ENCODE data around the gene SEPTIN10.

Gene SEPTIN10

GRCh38 chr2:109527846-109528705 lies 85.7 kb downstream of the SEPTIN10 start (continued):
- TF ChIP-seq ZNF658 (tag by site-specific recombination; IDR thresholded peaks at IDR 0.05) (no peak), ZNF664 (tag by site-specific recombination; IDR thresholded peaks at IDR 0.05) (no peak)

DNA sequence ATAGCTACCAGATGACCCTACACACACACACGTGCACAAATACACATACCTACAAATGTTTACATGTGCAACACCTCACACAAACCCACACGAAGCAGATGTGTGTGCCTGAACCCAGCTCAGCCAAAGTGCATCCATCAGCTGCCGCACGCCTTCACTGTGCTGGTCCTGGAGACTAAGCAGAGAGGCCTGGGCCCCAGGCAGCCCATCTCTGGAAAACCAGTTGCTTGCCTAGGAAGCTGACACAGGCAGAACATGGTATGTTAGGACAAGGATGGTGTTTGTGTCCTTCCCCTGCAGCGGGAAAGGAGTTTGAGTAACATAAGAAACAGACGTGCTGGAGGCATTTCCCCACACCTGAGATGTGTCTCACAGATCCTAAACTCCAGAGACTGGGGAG lies 86.7 kb downstream of the SEPTIN10 start:
- CTCF ChIA-PET = interaction anchor here (1.1 to 1.4 kb wide), 2 partner anchors 9 to 17 kb away, joined by 3 to 4 read pairs; no protein-coding TSS in a partner anchor
- POLR2A ChIA-PET = no interaction called here
- no peaks in the 10 kb centered on the region for H3K9me3 ChIP-seq (ENCODE audit: control insufficient read depth, insufficient read depth, low read depth, low read length)

More for the DNA sequence above, 86.7 kb downstream of the SEPTIN10 start:
- H3K36me3 ChIP-seq (ENCODE audit: control insufficient read depth in 2 of 2, insufficient read depth in 1 of 2, low read length in 2 of 2) = no peaks in the 10 kb centered on the region
- TF ChIP-seq, protein P1, sequence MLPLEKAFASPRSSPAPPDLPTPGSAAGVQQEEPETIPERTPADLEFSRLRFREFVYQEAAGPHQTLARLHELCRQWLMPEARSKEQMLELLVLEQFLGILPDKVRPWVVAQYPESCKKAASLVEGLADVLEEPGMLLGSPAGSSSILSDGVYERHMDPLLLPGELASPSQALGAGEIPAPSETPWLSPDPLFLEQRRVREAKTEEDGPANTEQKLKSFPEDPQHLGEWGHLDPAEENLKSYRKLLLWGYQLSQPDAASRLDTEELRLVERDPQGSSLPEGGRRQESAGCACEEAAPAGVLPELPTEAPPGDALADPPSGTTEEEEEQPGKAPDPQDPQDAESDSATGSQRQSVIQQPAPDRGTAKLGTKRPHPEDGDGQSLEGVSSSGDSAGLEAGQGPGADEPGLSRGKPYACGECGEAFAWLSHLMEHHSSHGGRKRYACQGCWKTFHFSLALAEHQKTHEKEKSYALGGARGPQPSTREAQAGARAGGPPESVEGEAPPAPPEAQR (tag by site-specific recombination; IDR thresholded peaks at IDR 0.05) = no peak
- TF ChIP-seq ZBTB11 (tag by site-specific recombination; conservative IDR thresholded peaks at IDR 0.05; ENCODE audit: low read depth) (no peak), ZNF596 (tag by site-specific recombination; IDR thresholded peaks at IDR 0.05) (no peak), ZNF292 (tag by site-specific recombination; IDR thresholded peaks at IDR 0.05; ENCODE audit: borderline replicate concordance, low read depth) (no peak), ZNF10 (tag by site-specific recombination; IDR thresholded peaks at IDR 0.05) (no peak), ZNF704 (tag by site-specific recombination; IDR thresholded peaks at IDR 0.05) (no peak), ZNF621 (tag by site-specific recombination; IDR thresholded peaks at IDR 0.05) (no peak), MZF1 (tag by site-specific recombination; IDR thresholded peaks at IDR 0.05; ENCODE audit: borderline replicate concordance) (no peak), ZNF843 (tag by site-specific recombination; IDR thresholded peaks at IDR 0.05) (no peak), PRDM1 (tag by site-specific recombination; IDR thresholded peaks at IDR 0.05) (no peak), ZNF146 (tag by site-specific recombination; IDR thresholded peaks at IDR 0.05) (no peak), INSM2 (tag by site-specific recombination; IDR thresholded peaks at IDR 0.05) (no peak), ZNF169 (tag by site-specific recombination; IDR thresholded peaks at IDR 0.05) (no peak)
- TF ChIP-seq, protein P2, sequence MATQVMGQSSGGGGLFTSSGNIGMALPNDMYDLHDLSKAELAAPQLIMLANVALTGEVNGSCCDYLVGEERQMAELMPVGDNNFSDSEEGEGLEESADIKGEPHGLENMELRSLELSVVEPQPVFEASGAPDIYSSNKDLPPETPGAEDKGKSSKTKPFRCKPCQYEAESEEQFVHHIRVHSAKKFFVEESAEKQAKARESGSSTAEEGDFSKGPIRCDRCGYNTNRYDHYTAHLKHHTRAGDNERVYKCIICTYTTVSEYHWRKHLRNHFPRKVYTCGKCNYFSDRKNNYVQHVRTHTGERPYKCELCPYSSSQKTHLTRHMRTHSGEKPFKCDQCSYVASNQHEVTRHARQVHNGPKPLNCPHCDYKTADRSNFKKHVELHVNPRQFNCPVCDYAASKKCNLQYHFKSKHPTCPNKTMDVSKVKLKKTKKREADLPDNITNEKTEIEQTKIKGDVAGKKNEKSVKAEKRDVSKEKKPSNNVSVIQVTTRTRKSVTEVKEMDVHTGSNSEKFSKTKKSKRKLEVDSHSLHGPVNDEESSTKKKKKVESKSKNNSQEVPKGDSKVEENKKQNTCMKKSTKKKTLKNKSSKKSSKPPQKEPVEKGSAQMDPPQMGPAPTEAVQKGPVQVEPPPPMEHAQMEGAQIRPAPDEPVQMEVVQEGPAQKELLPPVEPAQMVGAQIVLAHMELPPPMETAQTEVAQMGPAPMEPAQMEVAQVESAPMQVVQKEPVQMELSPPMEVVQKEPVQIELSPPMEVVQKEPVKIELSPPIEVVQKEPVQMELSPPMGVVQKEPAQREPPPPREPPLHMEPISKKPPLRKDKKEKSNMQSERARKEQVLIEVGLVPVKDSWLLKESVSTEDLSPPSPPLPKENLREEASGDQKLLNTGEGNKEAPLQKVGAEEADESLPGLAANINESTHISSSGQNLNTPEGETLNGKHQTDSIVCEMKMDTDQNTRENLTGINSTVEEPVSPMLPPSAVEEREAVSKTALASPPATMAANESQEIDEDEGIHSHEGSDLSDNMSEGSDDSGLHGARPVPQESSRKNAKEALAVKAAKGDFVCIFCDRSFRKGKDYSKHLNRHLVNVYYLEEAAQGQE (tag by site-specific recombination; IDR thresholded peaks at IDR 0.05) = no peak
- no peak overlapping the region for H3K4me3 ChIP-seq (ENCODE audit: low read depth, low read length)
- H3K27ac ChIP-seq (ENCODE audit: extremely low read depth, low read depth, low read length) = no peak overlapping the region
- no peaks in the 10 kb centered on the region for H3K4me1 ChIP-seq (ENCODE audit: control insufficient read depth, insufficient read depth, low read length)
